Pancreas (tissue), 10 donors: Measurements from ENCODE around the gene CCDC14. TPM values are rescaled to one million over a fixed set of nuclear protein-coding genes. Genes with fewer than 3 reads are reported as not detected.

ENCODE experiments used
- ATAC-seq, 4 donors: fragments of 200-7000 bp; cut with Tn5 transposase; one replicate each; pipeline versions ENCODE4 v1.8.0 to v1.9.1; 2020; ENCODE audit warnings: mild to moderate bottlenecking in 4 of 4, moderate library complexity in 4 of 4
- DNase-seq, 6 donors: peaks; one replicate each; pipeline ENCODE4 v3.0.0-alpha.2; 2020
- FAIRE-seq: peaks from 2 replicates; lab custom pipeline; 2012; peaks lifted over from hg19 to GRCh38; lab: Jason Lieb, UNC
- H3K27ac ChIP-seq, 4 donors: fragments of 200-600 bp; sonication (generic); 1 replicate in 3 of 4; 2 replicates in 1 of 4; pipeline versions ENCODE4 v1.5.0 to v1.8.0; 2020
- H3K27me3 ChIP-seq, 4 donors: fragments of 200-600 bp; one replicate each; pipeline ENCODE4 v1.8.0; 2021
- H3K36me3 ChIP-seq, 3 donors: fragments of 200-600 bp; sonication (generic) in 1 of 3; one replicate each; pipeline versions ENCODE4 v1.5.0 to v1.8.0; 2020 to 2021
- H3K4me1 ChIP-seq, 3 donors: fragments of 200-600 bp; one replicate each; pipeline ENCODE4 v1.8.0; 2021
- H3K4me3 ChIP-seq, 4 donors: fragments of 200-600 bp; sonication (generic) in 2 of 4; one replicate each; pipeline versions ENCODE4 v1.5.0 to v1.8.0; 2020 to 2021
- H3K9me3 ChIP-seq, 4 donors: fragments of 200-600 bp; one replicate each; pipeline ENCODE4 v1.8.0; 2021
- WGBS, 2 donors: extraction: QIAGEN DNeasy Blood & Tissue Kit; methylation state at CpG; one replicate each; pipeline ENCODE4 v1.1.7; 2013; 5-methylcytosine and 5-hydroxymethylcytosine counted together
- intact Hi-C, 3 donors: fragments of 100-400 bp; cut with DNase I; formaldehyde crosslinking; loops; one replicate each; pipeline versions ENCODE4 v1.11.1 to v1.14.2; 2022
- polyA plus RNA-seq, 2 donors: library from polyadenylated mRNA; stranded (reverse); fragments of 200-250 nt; gene quantifications; one replicate each; pipeline ENCODE4 v1.2.3, GENCODE V29; 2013
- total RNA-seq, 6 donors: library from RNA; stranded (reverse); fragmentation: NEBNext Ultra II Directional in 4 of 6; extraction: Animal tissue kit (Norgen Biotek cat#: 25700) in 4 of 6; gene quantifications; one replicate each; pipeline versions ENCODE4 v1.2.1 to v1.2.4, GENCODE V29; 2021 to 2023
- TF ChIP-seq, protein P1 (sequence below), 4 donors: fragments of 200-600 bp; sonication (generic) in 3 of 4; IDR thresholded peaks; one replicate each; pipeline versions ENCODE4 v1.5.0 to v1.8.0; 2021; ENCODE audit warnings: antibody characterized with exemption in 4 of 4
- donor health status: healthy with polysubstance abuse.
- donor health status: DM: no; HTN: no; CAD: no; lungs with moderate emphysema.
- donor health status: DM: no; HTN: no; CAD: no.
- donor health status: control.
- donor health status: control.
- donor health status: Bipolar disorder and iron deficiency.
- donor health status: DM: yes; HTN: yes; CAD: no.
- donor health status: DM: no; HTN: no; CAD: no.
- donor health status: DM: no; HTN: no; CAD: no.
- donor health status: DM: yes; HTN: yes; CAD: no.

The CCDC14 gene
- total and polyA plus RNA-seq, 8 donors = 6.7 to 30.7 (median 11.5) TPM

DNA sequence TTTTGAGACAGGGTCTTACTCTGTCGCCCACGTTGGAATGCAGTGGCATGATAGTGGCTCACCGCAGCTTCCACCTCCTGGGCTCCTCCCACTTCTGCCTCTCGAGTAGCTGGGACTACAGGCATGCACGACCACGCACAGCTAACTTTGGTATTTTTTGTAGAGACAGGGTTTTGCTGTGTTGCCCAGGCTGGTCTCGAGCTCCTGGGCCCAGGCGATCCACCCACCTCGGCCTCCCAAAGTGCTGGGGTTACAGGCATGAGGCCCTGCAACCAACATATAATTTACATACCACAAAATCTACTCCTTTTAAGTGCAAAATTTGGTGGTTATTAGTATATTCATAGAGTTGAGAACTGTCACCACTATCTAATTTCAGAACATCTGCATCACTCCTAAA lies 31.7 kb downstream of the CCDC14 start:
- TF ChIP-seq, protein P1, sequence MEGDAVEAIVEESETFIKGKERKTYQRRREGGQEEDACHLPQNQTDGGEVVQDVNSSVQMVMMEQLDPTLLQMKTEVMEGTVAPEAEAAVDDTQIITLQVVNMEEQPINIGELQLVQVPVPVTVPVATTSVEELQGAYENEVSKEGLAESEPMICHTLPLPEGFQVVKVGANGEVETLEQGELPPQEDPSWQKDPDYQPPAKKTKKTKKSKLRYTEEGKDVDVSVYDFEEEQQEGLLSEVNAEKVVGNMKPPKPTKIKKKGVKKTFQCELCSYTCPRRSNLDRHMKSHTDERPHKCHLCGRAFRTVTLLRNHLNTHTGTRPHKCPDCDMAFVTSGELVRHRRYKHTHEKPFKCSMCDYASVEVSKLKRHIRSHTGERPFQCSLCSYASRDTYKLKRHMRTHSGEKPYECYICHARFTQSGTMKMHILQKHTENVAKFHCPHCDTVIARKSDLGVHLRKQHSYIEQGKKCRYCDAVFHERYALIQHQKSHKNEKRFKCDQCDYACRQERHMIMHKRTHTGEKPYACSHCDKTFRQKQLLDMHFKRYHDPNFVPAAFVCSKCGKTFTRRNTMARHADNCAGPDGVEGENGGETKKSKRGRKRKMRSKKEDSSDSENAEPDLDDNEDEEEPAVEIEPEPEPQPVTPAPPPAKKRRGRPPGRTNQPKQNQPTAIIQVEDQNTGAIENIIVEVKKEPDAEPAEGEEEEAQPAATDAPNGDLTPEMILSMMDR (IDR thresholded peaks at IDR 0.05) = no peak
- intact Hi-C loops = no loop called here
- DNase-seq = no peak

DNA sequence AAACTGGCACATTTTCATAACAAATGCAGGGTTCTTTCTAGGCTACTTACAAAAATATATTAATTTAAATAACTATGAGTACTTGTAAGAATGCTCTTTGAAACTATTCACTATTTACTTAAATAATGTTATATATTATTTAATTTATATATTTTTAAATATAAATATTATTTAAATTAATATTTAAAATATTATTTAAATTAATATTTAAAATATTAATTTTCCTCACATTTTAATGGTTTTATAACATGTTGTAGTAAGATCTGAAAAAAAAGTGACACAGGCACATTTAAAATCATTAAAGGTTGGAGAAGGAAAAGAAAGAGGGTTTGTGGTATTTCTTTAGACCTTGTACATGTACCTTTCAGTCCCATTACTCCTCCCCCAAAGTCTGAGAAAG lies 34.6 kb downstream of the CCDC14 start:
- FAIRE-seq (peak; percentile 93), DNase-seq (no peak), ATAC-seq (no peak)
- no peaks in the 10 kb centered on the region for H3K27me3 ChIP-seq
- no peaks in the 10 kb centered on the region for H3K4me1 ChIP-seq
- intact Hi-C loops = no loop called here
- H3K27ac ChIP-seq = no peak overlapping the region
- H3K4me3 ChIP-seq = no peak overlapping the region
- no peaks in the 10 kb centered on the region for H3K9me3 ChIP-seq
- no peaks in the 10 kb centered on the region for H3K36me3 ChIP-seq
- TF ChIP-seq, protein P1 (IDR thresholded peaks at IDR 0.05) = no peak

More for the DNA sequence above, 31.7 kb downstream of the CCDC14 start:
- ATAC-seq (no peak), FAIRE-seq (no peak)
- H3K4me3 ChIP-seq = no peak overlapping the region
- 97 to 98% methylated on average over 9 of the region's 9 CpGs for WGBS, 2 donors
- H3K36me3 ChIP-seq = peaks cover 0 to 3% (median 0%) of the 10 kb centered on the region in 3 donors
- no peaks in the 10 kb centered on the region for H3K27me3 ChIP-seq
- H3K9me3 ChIP-seq = no peaks in the 10 kb centered on the region
- no peak overlapping the region for H3K27ac ChIP-seq
- H3K4me1 ChIP-seq = no peaks in the 10 kb centered on the region

DNA sequence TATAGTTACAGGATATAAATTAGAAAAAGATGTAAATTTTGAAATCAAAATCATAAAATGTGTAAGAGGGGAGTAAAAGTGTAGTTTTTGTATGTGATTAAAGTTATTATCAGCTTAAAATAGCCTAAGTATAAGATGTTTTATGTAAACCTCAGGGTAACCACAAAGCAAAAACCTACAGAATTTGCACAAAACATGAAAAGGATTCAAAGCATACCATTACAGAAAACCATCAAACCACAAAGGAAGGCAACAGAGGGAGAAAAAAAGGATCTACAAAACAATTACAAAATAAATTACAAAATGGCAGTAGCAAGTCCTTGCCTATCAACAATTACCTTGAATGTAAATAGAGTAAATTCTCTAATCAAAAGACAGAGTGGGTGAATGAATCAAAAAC lies 40.2 kb downstream of the CCDC14 start:
- Histone ChIP-seq H3K36me3 (no peaks in the 10 kb centered on the region), H3K4me1 (no peaks in the 10 kb centered on the region), H3K27ac (no peak overlapping the region), H3K9me3 (peaks cover 0 to 8% (median 0%) of the 10 kb centered on the region in 4 donors), H3K27me3 (no peaks in the 10 kb centered on the region), H3K4me3 (no peak overlapping the region)
- TF ChIP-seq, protein P1 (IDR thresholded peaks at IDR 0.05) = no peak
- FAIRE-seq (no peak), ATAC-seq (no peak), DNase-seq (no peak)
- intact Hi-C loops = no loop called here

DNA sequence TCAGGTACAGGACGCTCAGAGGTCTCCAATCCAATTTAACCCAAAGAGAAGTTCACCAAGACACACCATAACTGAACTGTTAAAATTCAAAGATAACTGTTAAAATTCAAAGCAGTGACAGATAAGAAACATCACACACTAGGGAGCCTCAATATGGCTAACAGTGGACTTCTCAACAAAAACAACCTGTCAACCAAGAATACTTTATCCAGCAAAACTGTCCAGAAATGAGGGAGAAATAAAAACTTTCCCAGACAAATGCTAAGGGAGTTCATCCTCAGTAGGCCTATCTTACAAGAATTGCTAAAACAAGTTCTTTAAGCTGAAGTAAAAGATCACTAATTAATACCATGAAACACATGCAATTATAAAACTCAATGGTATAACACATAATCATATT lies 40.6 kb downstream of the CCDC14 start:
- intact Hi-C loops = no loop called here
- 96% methylated on average over 1 of the region's 1 CpG for WGBS, 2 donors
- DNase-seq = no peak
- H3K27me3 ChIP-seq = no peaks in the 10 kb centered on the region
- H3K9me3 ChIP-seq = peaks cover 0 to 8% (median 0%) of the 10 kb centered on the region in 4 donors
- H3K27ac ChIP-seq = no peak overlapping the region
- H3K4me1 ChIP-seq = no peaks in the 10 kb centered on the region
- FAIRE-seq = no peak
- no peaks in the 10 kb centered on the region for H3K36me3 ChIP-seq
- TF ChIP-seq, protein P1 (IDR thresholded peaks at IDR 0.05) = no peak
- no peak for ATAC-seq
- H3K4me3 ChIP-seq = no peak overlapping the region

DNA sequence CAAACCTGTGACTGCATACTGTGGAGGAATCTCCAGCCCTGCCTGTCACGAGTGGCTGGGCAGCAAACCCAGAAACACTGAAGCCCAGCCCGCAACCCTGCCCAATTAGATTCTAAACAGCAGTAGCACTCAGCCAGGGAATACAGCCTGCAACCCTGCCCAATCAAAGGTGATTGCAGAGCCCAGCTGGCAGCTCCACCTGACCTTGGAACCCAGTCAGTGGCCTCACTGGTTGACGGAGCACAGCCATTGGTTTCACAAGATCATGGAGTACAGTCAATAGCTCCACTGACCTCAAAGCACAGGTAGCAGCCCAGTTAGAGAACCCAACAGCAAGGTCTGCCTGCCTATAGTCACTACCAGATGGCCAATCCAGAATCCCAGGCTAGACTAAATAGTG lies 41.7 kb downstream of the CCDC14 start:
- Histone ChIP-seq H3K4me1 (no peaks in the 10 kb centered on the region), H3K27me3 (no peaks in the 10 kb centered on the region), H3K9me3 (peaks cover 0 to 8% (median 0%) of the 10 kb centered on the region in 4 donors), H3K27ac (no peak overlapping the region), H3K36me3 (no peaks in the 10 kb centered on the region), H3K4me3 (no peak overlapping the region)
- 83 to 92% methylated on average over 3 of the region's 3 CpGs for WGBS, 2 donors
- ATAC-seq = no peak
- intact Hi-C loops = no loop called here
- no peak for DNase-seq
- FAIRE-seq = no peak
- TF ChIP-seq, protein P1 (IDR thresholded peaks at IDR 0.05) = no peak
